ENCODE measurements around the gene ANO7.

Gene ANO7

DNA sequence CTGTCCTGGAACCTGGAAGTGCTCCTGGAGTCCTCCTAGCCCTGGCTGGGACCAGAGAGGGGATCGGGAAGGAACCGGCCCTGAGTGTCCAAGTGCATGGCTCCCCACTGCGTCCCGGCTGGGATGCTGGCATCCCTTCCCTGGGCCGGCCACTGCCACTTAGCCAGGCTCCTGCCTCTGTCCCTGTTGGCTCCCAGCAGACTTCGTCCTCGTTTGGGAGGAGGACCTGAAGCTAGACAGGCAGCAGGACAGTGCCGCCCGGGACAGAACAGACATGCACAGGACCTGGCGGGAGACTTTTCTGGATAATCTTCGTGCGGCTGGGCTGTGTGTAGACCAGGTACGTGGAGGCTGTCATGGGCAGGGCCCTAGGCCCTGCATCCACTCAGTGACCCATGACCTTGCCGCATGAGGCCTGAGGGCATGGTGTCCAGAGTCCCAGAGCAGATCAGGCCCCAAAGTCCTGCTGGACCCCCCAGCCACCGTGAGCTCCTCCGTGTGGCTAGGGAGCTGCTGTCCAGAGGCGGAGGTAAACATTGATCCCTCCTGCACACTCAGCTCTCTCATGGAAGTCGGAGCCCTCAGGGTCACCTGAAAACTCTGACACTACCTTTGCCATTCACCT is 7.1 kb downstream of the ANO7 start:
- TF ChIP-seq TAF1 (IDR thresholded peaks at IDR 0.05; ENCODE audit: borderline replicate concordance, insufficient read depth, low read length) = no peak

DNA sequence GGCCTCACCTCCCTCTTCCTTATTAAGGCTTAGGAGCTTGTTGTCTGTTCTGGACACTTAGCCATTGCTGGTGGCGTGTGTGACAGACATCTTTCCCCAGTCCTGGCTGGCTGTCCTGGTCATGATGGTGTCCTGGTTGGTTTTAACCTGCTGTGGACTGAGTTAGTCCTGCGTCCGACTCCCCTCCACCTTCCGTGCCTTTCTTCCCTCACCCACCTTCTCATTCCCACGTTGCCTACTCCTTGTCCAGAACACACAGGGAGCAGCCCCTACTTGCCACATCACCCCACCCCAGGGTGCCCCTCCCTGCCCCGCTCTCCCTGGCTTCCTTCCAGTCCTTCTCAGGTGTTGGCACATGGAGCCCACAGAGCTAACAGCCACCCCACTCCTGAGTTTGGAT is 9.5 kb downstream of the ANO7 start:
- TF ChIP-seq, protein P1, sequence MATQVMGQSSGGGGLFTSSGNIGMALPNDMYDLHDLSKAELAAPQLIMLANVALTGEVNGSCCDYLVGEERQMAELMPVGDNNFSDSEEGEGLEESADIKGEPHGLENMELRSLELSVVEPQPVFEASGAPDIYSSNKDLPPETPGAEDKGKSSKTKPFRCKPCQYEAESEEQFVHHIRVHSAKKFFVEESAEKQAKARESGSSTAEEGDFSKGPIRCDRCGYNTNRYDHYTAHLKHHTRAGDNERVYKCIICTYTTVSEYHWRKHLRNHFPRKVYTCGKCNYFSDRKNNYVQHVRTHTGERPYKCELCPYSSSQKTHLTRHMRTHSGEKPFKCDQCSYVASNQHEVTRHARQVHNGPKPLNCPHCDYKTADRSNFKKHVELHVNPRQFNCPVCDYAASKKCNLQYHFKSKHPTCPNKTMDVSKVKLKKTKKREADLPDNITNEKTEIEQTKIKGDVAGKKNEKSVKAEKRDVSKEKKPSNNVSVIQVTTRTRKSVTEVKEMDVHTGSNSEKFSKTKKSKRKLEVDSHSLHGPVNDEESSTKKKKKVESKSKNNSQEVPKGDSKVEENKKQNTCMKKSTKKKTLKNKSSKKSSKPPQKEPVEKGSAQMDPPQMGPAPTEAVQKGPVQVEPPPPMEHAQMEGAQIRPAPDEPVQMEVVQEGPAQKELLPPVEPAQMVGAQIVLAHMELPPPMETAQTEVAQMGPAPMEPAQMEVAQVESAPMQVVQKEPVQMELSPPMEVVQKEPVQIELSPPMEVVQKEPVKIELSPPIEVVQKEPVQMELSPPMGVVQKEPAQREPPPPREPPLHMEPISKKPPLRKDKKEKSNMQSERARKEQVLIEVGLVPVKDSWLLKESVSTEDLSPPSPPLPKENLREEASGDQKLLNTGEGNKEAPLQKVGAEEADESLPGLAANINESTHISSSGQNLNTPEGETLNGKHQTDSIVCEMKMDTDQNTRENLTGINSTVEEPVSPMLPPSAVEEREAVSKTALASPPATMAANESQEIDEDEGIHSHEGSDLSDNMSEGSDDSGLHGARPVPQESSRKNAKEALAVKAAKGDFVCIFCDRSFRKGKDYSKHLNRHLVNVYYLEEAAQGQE (IDR thresholded peaks at IDR 0.05; ENCODE audit: insufficient read depth in 1 of 2, low read depth in 2 of 2, low read length in 2 of 2) = no peak
- no peak for TF ChIP-seq FOXP2 (optimal IDR thresholded peaks at IDR 0.05; ENCODE audit: borderline replicate concordance, extremely low read depth, extremely low read length, insufficient read depth)
- TF ChIP-seq POLR2AphosphoS5 (IDR thresholded peaks at IDR 0.05; ENCODE audit: low read depth, low read length) = no peak
- no peak for TF ChIP-seq SIN3A (IDR thresholded peaks at IDR 0.05; ENCODE audit: borderline replicate concordance, insufficient read depth, low read length)
- TF ChIP-seq TAF1 (IDR thresholded peaks at IDR 0.05; ENCODE audit: borderline replicate concordance, insufficient read depth, low read length) = no peak

DNA sequence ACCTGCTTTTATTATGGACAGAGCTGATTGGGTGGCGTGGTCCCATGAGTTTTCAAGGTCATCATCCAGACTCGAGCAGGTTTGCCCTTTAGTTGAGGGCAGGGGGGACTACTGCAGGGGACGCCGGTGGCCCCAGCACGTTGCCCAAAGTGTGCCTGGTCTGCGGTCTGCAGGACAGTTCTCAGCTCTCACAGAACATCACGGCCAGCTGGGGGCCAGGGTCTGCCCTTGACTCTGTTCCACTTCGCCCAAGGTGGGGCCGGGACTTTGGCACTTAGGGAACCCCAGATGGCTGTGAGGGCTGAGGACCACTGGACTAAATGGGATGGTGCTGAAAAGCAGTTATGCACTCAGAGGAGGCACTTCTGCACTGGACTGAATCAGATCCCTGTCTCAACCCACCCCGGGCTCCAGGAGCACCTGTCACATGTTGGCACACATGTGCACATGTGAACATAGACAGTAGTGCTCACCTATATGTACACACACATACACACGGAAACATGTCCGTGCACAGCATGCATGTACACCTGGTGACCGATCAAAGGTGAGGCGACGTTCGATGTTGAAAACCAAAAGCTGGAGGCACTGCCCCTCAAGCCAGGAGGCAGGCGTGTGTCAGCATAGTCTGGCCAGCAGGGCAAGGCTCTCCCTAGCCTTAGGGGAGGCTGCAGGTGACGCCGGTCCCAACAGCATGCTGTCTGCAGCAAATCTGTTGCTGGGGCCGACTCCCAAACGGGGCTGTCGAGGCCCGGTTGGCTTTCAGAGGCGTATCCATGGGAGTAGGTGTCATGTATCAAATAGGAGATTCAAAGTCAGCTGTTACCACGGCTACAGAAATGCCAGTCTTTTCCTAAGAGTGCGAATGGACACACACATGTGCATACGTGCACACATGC is 10.2 kb downstream of the ANO7 start:
- TF ChIP-seq TAF1 (IDR thresholded peaks at IDR 0.05; ENCODE audit: borderline replicate concordance, insufficient read depth, low read length) = no peak
- TF ChIP-seq POLR2AphosphoS5 (IDR thresholded peaks at IDR 0.05; ENCODE audit: low read depth, low read length) = no peak
- TF ChIP-seq, protein P1 (IDR thresholded peaks at IDR 0.05; ENCODE audit: insufficient read depth in 1 of 2, low read depth in 2 of 2, low read length in 2 of 2) = no peak
- TF ChIP-seq SIN3A (IDR thresholded peaks at IDR 0.05; ENCODE audit: borderline replicate concordance, insufficient read depth, low read length) = no peak
- TF ChIP-seq FOXP2 (optimal IDR thresholded peaks at IDR 0.05; ENCODE audit: borderline replicate concordance, extremely low read depth, extremely low read length, insufficient read depth) = no peak

DNA sequence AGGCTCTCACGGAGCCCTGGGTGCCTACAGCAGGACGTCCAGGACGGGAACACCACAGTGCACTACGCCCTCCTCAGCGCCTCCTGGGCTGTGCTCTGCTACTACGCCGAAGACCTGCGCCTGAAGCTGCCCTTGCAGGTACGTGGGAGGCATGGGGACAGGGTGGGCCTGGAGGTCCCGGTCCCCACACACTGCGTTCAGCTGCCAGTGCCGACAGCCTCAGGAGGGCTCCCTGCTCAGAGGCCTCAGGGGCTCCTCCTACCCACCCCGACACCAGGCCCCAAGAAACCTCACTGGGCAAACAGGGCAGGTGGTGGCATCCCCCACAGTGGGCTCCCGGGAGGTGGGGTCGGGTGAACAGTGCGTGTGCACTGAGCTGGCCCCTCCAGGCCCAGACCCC is 10.8 kb downstream of the ANO7 start:
- TF ChIP-seq POLR2AphosphoS5 (IDR thresholded peaks at IDR 0.05; ENCODE audit: low read depth, low read length) (no peak), TAF1 (IDR thresholded peaks at IDR 0.05; ENCODE audit: borderline replicate concordance, insufficient read depth, low read length) (no peak), FOXP2 (optimal IDR thresholded peaks at IDR 0.05; ENCODE audit: borderline replicate concordance, extremely low read depth, extremely low read length, insufficient read depth) (no peak), SIN3A (IDR thresholded peaks at IDR 0.05; ENCODE audit: borderline replicate concordance, insufficient read depth, low read length) (no peak)
- TF ChIP-seq, protein P1 (IDR thresholded peaks at IDR 0.05; ENCODE audit: insufficient read depth in 1 of 2, low read depth in 2 of 2, low read length in 2 of 2) = no peak

DNA sequence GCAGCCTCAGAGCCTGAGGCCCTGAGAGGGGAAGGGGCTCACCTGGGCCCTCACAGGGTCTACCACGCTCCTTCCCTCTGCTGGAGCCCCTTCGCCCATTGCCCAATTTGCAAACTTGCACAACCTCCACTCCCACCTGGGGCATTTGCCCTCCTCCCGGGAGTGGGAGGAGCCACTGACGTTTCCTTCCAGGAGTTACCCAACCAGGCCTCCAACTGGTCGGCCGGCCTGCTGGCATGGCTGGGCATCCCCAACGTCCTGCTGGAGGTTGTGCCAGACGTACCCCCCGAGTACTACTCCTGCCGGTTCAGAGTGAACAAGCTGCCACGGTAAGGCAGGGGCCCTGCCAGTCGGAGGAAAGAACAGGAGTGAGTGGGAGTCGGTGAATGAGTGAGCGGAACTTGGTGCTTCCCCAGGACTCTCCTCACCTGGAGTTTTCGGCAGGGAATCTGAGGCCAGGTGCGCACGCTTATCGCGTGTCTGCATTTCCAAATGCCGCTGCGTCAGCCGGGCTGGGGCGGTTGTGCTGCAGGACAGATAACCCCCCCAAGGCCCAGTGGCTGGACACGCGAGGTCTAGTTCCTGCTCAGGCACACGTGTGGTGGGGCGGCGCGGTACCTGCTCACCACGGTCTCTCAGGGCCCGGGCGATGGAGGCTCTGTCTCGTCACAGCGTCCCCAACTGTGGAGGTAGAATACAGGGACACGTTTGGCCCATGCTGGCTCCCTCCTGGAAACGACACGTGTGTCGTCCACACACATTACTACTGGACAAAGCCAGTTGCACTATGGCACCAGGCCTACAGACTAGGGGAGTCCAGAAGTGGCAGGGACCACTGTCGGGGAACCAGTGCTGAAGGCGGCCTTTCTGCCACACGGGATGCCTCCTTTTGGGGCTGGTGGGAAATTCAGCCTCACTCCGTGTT is 11.7 kb downstream of the ANO7 start:
- TF ChIP-seq FOXP2 (optimal IDR thresholded peaks at IDR 0.05; ENCODE audit: borderline replicate concordance, extremely low read depth, extremely low read length, insufficient read depth) (no peak), POLR2AphosphoS5 (IDR thresholded peaks at IDR 0.05; ENCODE audit: low read depth, low read length) (no peak), TAF1 (IDR thresholded peaks at IDR 0.05; ENCODE audit: borderline replicate concordance, insufficient read depth, low read length) (no peak), SIN3A (IDR thresholded peaks at IDR 0.05; ENCODE audit: borderline replicate concordance, insufficient read depth, low read length) (no peak)
- TF ChIP-seq, protein P1 (IDR thresholded peaks at IDR 0.05; ENCODE audit: insufficient read depth in 1 of 2, low read depth in 2 of 2, low read length in 2 of 2) = no peak
